GM23338 (cell line): Measurements from ENCODE around the gene PDE1C. TPM values are rescaled to one million over a fixed set of nuclear protein-coding genes. Genes with fewer than 3 reads are reported as not detected.

Source experiments
- ATAC-seq: fragments of 200-7000 bp; cut with Tn5 transposase; 3 replicates; pipeline ENCODE4 v1.9.1; 2020
- DNase-seq: peaks from one replicate; pipeline ENCODE4 v3.0.0-alpha.2; 2015; ENCODE audit warnings: low spot score
- H2AFZ ChIP-seq: fragments of 200-600 bp; sonication (generic); 2 replicates; pipeline ENCODE4 v1.8.0; 2016; ENCODE audit warnings: antibody characterized with exemption, mild to moderate bottlenecking, moderate library complexity
- H3F3A ChIP-seq: fragments of 200-600 bp; sonication (generic); replicated peaks from 2 replicates; pipeline ENCODE4 v1.8.0; 2017; ENCODE audit warnings: antibody characterized with exemption, mixed run types, low read depth
- H3K27ac ChIP-seq: fragments of 200-600 bp; sonication (generic); 2 replicates; pipeline ENCODE4 v1.6.1; 2016; ENCODE audit warnings: low read depth
- H3K27me3 ChIP-seq: fragments of 200-600 bp; sonication (generic); 2 replicates; pipeline ENCODE4 v1.8.0; 2016; ENCODE audit warnings: mild to moderate bottlenecking, mixed run types, moderate library complexity; ENCODE audit not compliant: insufficient read depth
- H3K36me3 ChIP-seq: fragments of 200-600 bp; sonication (generic); 2 replicates; pipeline ENCODE4 v1.8.0; 2016; ENCODE audit warnings: mild to moderate bottlenecking; ENCODE audit not compliant: insufficient read depth
- H3K4me1 ChIP-seq: fragments of 200-600 bp; sonication (generic); 2 replicates; pipeline ENCODE4 v1.8.0; 2016; ENCODE audit warnings: mild to moderate bottlenecking, moderate library complexity; ENCODE audit not compliant: insufficient read depth
- H3K4me2 ChIP-seq: fragments of 200-600 bp; sonication (generic); 2 replicates; pipeline ENCODE4 v1.7.1; 2017; ENCODE audit warnings: mixed run types
- H3K4me3 ChIP-seq: fragments of 200-600 bp; sonication (generic); 2 replicates; pipeline ENCODE4 v1.6.1; 2016; ENCODE audit warnings: mixed run types
- H3K79me2 ChIP-seq: fragments of 200-600 bp; sonication (generic); replicated peaks from 2 replicates; pipeline ENCODE4 v1.8.0; 2017; ENCODE audit warnings: mild to moderate bottlenecking; ENCODE audit not compliant: insufficient read depth
- H3K9me2 ChIP-seq: fragments of 200-600 bp; sonication (generic); 2 replicates; pipeline ENCODE4 v1.8.0; 2017; ENCODE audit not compliant: insufficient read depth
- H4K20me1 ChIP-seq: fragments of 200-600 bp; sonication (generic); replicated peaks from 2 replicates; pipeline ENCODE4 v1.8.0; 2017; ENCODE audit warnings: mild to moderate bottlenecking; ENCODE audit not compliant: insufficient read depth
- H3K27ac Mint-ChIP-seq: 2 replicates; pipeline ENCODE4 v1.8.0; 2020; ENCODE audit warnings: inconsistent platforms, mild to moderate bottlenecking, moderate library complexity, mixed read lengths
- H3K27me3 Mint-ChIP-seq: 3 replicates; pipeline ENCODE4 v1.8.0; 2022; ENCODE audit warnings: low read depth, mild to moderate bottlenecking, moderate library complexity, mixed read lengths, inconsistent platforms; ENCODE audit not compliant: insufficient read depth, poor library complexity
- H3K36me3 Mint-ChIP-seq: 3 replicates; pipeline ENCODE4 v1.8.0; 2021; ENCODE audit warnings: low read depth, mild to moderate bottlenecking, inconsistent platforms, moderate library complexity, mixed read lengths
- H3K4me1 Mint-ChIP-seq: 3 replicates; pipeline ENCODE4 v1.8.0; 2020; ENCODE audit warnings: mild to moderate bottlenecking, inconsistent platforms, mixed read lengths
- H3K4me3 Mint-ChIP-seq: 3 replicates; pipeline ENCODE4 v1.8.0; 2021; ENCODE audit warnings: moderate library complexity, mild to moderate bottlenecking, inconsistent platforms, mixed read lengths
- H3K9me3 Mint-ChIP-seq: 3 replicates; pipeline ENCODE4 v1.8.0; 2020; ENCODE audit warnings: moderate library complexity, mild to moderate bottlenecking, inconsistent platforms, mixed read lengths
- CREB1 ChIP-seq: fragments of 250-450 bp; sonication (Bioruptor Pico); IDR thresholded peaks from 2 replicates; pipeline ENCODE4 v1.5.0; 2020; ENCODE audit warnings: low read depth, mild to moderate bottlenecking, moderate library complexity
- CTCF ChIP-seq, 2 experiments: fragments of 200-600 bp in 1 of 2; sonication (generic) in 1 of 2; conservative IDR thresholded peaks; 2 replicates each; pipeline versions ENCODE4 v1.5.1 to v1.6.1; 2016 to 2017; ENCODE audit warnings: antibody characterized with exemption in 2 of 2, low read depth in 2 of 2, mild to moderate bottlenecking in 2 of 2, moderate library complexity in 1 of 2
- ETS1 ChIP-seq: IDR thresholded peaks from 2 replicates; pipeline ENCODE4 v1.6.1; 2016; ENCODE audit warnings: antibody characterized with exemption
- EZH2phosphoT487 ChIP-seq: fragments of 200-600 bp; sonication (generic); IDR thresholded peaks from one replicate; pipeline ENCODE4 v1.8.1; 2018; ENCODE audit warnings: antibody characterized with exemption; ENCODE audit not compliant: unreplicated experiment
- JUNB ChIP-seq: IDR thresholded peaks from one replicate; pipeline ENCODE4 v1.6.1; 2016; ENCODE audit warnings: antibody characterized with exemption; ENCODE audit not compliant: unreplicated experiment
- NANOG ChIP-seq: IDR thresholded peaks from 2 replicates; pipeline ENCODE4 v1.6.1; 2016; ENCODE audit warnings: antibody characterized with exemption, borderline replicate concordance
- POLR2AphosphoS5 ChIP-seq: IDR thresholded peaks from 2 replicates; pipeline ENCODE4 v1.6.1; 2016; ENCODE audit warnings: antibody characterized with exemption, low read depth
- REST ChIP-seq: IDR thresholded peaks from one replicate; pipeline ENCODE4 v1.6.1; 2018; ENCODE audit warnings: antibody characterized with exemption; ENCODE audit not compliant: unreplicated experiment
- STAT1 ChIP-seq: IDR thresholded peaks from one replicate; pipeline ENCODE4 v1.6.1; 2016; ENCODE audit warnings: antibody characterized with exemption; ENCODE audit not compliant: unreplicated experiment
- ZNF331 ChIP-seq: fragments of 250-450 bp; sonication (Bioruptor Pico); IDR thresholded peaks from 2 replicates; pipeline ENCODE4 v1.5.0; 2020; ENCODE audit warnings: low read depth, mild to moderate bottlenecking, moderate library complexity
- polyA plus RNA-seq: library from polyadenylated mRNA; unstranded; fragments of >200 nt; fragmentation: Nextera tagmentation; extraction: Ambion mirVana; gene quantifications from 2 replicates; pipeline ENCODE4 v1.2.1, GENCODE V29; 2016
- total RNA-seq: library from RNA; depleted of rRNA; stranded (reverse); fragments of >200 nt; shearing (Covaris generic); gene quantifications from 2 replicates; pipeline ENCODE4 v1.2.3, GENCODE V29; 2014

Gene PDE1C
- total and polyA plus RNA-seq, 2 experiments from 2014 or later, result 0.28 TPM; not detected in 1

GRCh38 chr7:31734456-31734855 is 335.8 kb downstream of the PDE1C start:
- Mint-ChIP-seq H3K4me1 (no peaks in the 10 kb centered on the region), H3K27me3 (peaks cover 2% of the 10 kb centered on the region), H3K27ac (no peak overlapping the region), H3K4me3 (no peak overlapping the region), H3K36me3 (no peaks in the 10 kb centered on the region), H3K9me3 (no peaks in the 10 kb centered on the region; the same call in 2 of the 3 replicates)
- H3K27ac ChIP-seq, result no peak overlapping the region
- no peak for ATAC-seq
- TF ChIP-seq JUNB, result no peak
- no peak for TF ChIP-seq REST
- TF ChIP-seq CREB1 (CRISPR knock-in tag), result no peak
- TF ChIP-seq EZH2phosphoT487, result no peak
- TF ChIP-seq ZNF331, result no peak
- no peak for TF ChIP-seq ETS1
- TF ChIP-seq POLR2AphosphoS5, result no peak
- no peak for TF ChIP-seq STAT1
- TF ChIP-seq NANOG, result no peak
- no peak for TF ChIP-seq CTCF (conservative IDR thresholded peaks at IDR 0.05; ENCODE audit: low read depth in 2 of 2)
- H3K4me3 ChIP-seq, result no peak overlapping the region
- no peaks in the 10 kb centered on the region for H3K36me3 ChIP-seq
- no peaks in the 10 kb centered on the region for H4K20me1 ChIP-seq
- no peak for DNase-seq
- no peak overlapping the region for H2AFZ ChIP-seq
- H3K27me3 ChIP-seq, result no peaks in the 10 kb centered on the region
- H3K4me1 ChIP-seq, result no peaks in the 10 kb centered on the region
- H3K4me2 ChIP-seq, result no peak overlapping the region
- no peaks in the 10 kb centered on the region for H3F3A ChIP-seq
- no peaks in the 10 kb centered on the region for H3K9me2 ChIP-seq
- H3K79me2 ChIP-seq, result no peaks in the 10 kb centered on the region
